Keratinocyte (primary cell): ENCODE data around the gene DNAI7. TPM values are rescaled to one million over a fixed set of nuclear protein-coding genes. Genes with fewer than 3 reads are reported as not detected.
A peak's percentile ranks its signal among the peaks of the same experiment; 100 is the strongest.

ENCODE experiments used
- DNase-seq: peaks from one replicate; pipeline ENCODE4 v3.0.0-alpha.2; 2011; ENCODE audit warnings: low read depth, missing footprints, low spot score
- FAIRE-seq: peaks from 2 replicates; lab custom pipeline; 2011; peaks lifted over from hg19 to GRCh38; lab: Jason Lieb, UNC
- H2AFZ ChIP-seq: 2 replicates; pipeline ENCODE4 v1.6.0; 2012; ENCODE audit warnings: low read length, control low read depth, inconsistent platforms; ENCODE audit not compliant: control insufficient read depth
- H3K27ac ChIP-seq: 2 replicates; pipeline ENCODE4 v1.5.1; 2011; ENCODE audit warnings: low read length; ENCODE audit not compliant: control insufficient read depth, insufficient read depth
- H3K27me3 ChIP-seq: 3 replicates; pipeline ENCODE4 v1.6.0; 2011; ENCODE audit warnings: low read length; ENCODE audit not compliant: control insufficient read depth, insufficient read depth; ENCODE audit errors: extremely low read depth
- H3K36me3 ChIP-seq, 2 experiments: 2 replicates in 1 of 2; 3 replicates in 1 of 2; pipeline ENCODE4 v1.5.1; 2011; ENCODE audit warnings: low read length in 2 of 2, mild to moderate bottlenecking in 1 of 2; ENCODE audit not compliant: control insufficient read depth in 2 of 2, insufficient read depth in 2 of 2; ENCODE audit errors: extremely low read depth in 1 of 2
- H3K4me1 ChIP-seq: 3 replicates; pipeline ENCODE4 v1.5.1; 2011; ENCODE audit warnings: low read length; ENCODE audit not compliant: control insufficient read depth, insufficient read depth; ENCODE audit errors: extremely low read depth
- H3K4me2 ChIP-seq: 3 replicates; pipeline ENCODE4 v1.6.0; 2011; ENCODE audit warnings: low read depth, low read length; ENCODE audit not compliant: control insufficient read depth, insufficient read depth; ENCODE audit errors: extremely low read depth
- H3K4me3 ChIP-seq, 3 experiments: fragments of 200-600 bp in 1 of 3; sonication (generic) in 1 of 3; 2 replicates in 2 of 3; 3 replicates in 1 of 3; pipeline ENCODE4 v1.5.1; 2011 to 2016; ENCODE audit warnings: low read length in 3 of 3, mild to moderate bottlenecking in 3 of 3, control low read depth in 2 of 3, inconsistent platforms in 1 of 3, low read depth in 1 of 3, mixed read lengths in 1 of 3, mixed run types in 1 of 3, moderate library complexity in 1 of 3; ENCODE audit not compliant: control insufficient read depth in 2 of 3, insufficient read depth in 2 of 3; ENCODE audit errors: extremely low read depth in 1 of 3
- H3K79me2 ChIP-seq: 2 replicates; pipeline ENCODE4 v1.6.0; 2012; ENCODE audit warnings: low read length; ENCODE audit not compliant: control insufficient read depth, insufficient read depth
- H3K9ac ChIP-seq: 3 replicates; pipeline ENCODE4 v1.6.0; 2011; ENCODE audit warnings: low read length; ENCODE audit not compliant: control insufficient read depth, insufficient read depth; ENCODE audit errors: extremely low read depth
- H3K9me1 ChIP-seq: 3 replicates; pipeline ENCODE4 v1.6.0; 2011; ENCODE audit warnings: low read length; ENCODE audit not compliant: control insufficient read depth, insufficient read depth; ENCODE audit errors: extremely low read depth
- H3K9me3 ChIP-seq: 2 replicates; pipeline ENCODE4 v1.5.1; 2012; ENCODE audit warnings: low read depth, low read length; ENCODE audit not compliant: control insufficient read depth
- H4K20me1 ChIP-seq: 3 replicates; pipeline ENCODE4 v1.6.0; 2011; ENCODE audit warnings: low read length; ENCODE audit not compliant: control insufficient read depth, insufficient read depth; ENCODE audit errors: extremely low read depth
- EZH2 ChIP-seq: IDR thresholded peaks from one replicate; pipeline ENCODE4 v1.6.1; 2012; ENCODE audit warnings: inconsistent platforms, mild to moderate bottlenecking, low read length, moderate library complexity
- dilution Hi-C: fragments of 300-500 bp; cut with MboI; formaldehyde crosslinking; loops from one replicate; pipeline ENCODE4 v1.7.0; 2020; ENCODE audit warnings: low sequenced_read_pairs; ENCODE audit not compliant: extremely low pct_ligation_motif_present
- polyA plus RNA-seq, 5 experiments: library from polyadenylated mRNA; depleted of rRNA in 3 of 5; stranded (reverse) in 3 of 5; stranded (forward) in 1 of 5; unstranded in 1 of 5; fragments of >200 nt; gene quantifications; 1 replicate in 1 of 5; 2 replicates in 3 of 5; 3 replicates in 1 of 5; pipeline versions ENCODE4 v1.2.1 to v1.2.3, GENCODE V29; 2011 to 2012; ENCODE audit warnings: missing spikeins in 2 of 5, low read depth in 1 of 5, low replicate concordance in 1 of 5
- TF ChIP-seq, protein P1 (sequence below), 3 experiments: IDR thresholded peaks in 1 of 3; conservative IDR thresholded peaks in 1 of 3; optimal IDR thresholded peaks in 1 of 3; 2 replicates in 2 of 3; 3 replicates in 1 of 3; pipeline versions ENCODE3 to v1.5.1; 2011; ENCODE audit warnings: low read length in 3 of 3, mild to moderate bottlenecking in 3 of 3, moderate library complexity in 2 of 3, control low read depth in 1 of 3, inconsistent platforms in 1 of 3; ENCODE audit not compliant: insufficient read depth in 2 of 3; ENCODE audit errors: extremely low read depth in 1 of 3

The DNAI7 gene
- polyA plus RNA-seq, 1 donor (not counting 4 experiments of a cell fraction or from before 2014, with no cell fraction given), result 0.10 TPM

DNA sequence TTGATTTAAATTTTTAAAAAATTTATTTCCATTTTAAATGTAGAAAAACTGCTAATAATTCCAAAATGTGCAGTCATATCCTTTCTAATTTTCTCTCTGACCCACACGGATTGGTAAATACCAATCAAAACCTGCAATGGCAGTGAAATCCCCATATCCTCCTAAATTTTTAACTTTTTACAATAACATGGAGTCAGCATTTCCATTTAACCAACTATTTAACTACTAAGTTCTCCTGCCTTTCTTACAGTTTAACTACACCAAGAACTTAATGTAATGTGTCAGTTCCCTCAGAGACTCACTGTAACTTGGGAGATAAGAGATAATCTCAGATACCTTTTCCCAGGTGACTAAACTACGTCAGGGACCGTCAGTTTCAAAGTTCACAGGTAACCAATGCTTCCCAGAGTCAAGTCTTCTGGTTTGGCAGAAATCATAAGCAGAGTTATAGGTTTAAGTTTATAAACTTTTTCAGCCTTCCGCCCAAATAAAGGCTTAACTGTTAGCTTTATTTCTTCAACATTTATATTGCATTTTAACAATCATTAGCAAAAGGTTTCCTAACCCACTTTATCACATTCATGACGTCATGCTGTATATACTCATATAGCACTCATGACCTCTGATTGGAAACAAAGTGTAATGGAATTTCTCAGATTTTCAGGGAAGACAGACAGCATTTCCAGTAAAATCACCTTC, 48.2 kb upstream of the DNAI7 start:
- H4K20me1 ChIP-seq, result no peaks in the 10 kb centered on the region
- no peaks in the 10 kb centered on the region for H3K27me3 ChIP-seq
- H2AFZ ChIP-seq, result no peak overlapping the region
- no peak overlapping the region for H3K4me3 ChIP-seq
- no peaks in the 10 kb centered on the region for H3K9me1 ChIP-seq
- TF ChIP-seq, protein P1, sequence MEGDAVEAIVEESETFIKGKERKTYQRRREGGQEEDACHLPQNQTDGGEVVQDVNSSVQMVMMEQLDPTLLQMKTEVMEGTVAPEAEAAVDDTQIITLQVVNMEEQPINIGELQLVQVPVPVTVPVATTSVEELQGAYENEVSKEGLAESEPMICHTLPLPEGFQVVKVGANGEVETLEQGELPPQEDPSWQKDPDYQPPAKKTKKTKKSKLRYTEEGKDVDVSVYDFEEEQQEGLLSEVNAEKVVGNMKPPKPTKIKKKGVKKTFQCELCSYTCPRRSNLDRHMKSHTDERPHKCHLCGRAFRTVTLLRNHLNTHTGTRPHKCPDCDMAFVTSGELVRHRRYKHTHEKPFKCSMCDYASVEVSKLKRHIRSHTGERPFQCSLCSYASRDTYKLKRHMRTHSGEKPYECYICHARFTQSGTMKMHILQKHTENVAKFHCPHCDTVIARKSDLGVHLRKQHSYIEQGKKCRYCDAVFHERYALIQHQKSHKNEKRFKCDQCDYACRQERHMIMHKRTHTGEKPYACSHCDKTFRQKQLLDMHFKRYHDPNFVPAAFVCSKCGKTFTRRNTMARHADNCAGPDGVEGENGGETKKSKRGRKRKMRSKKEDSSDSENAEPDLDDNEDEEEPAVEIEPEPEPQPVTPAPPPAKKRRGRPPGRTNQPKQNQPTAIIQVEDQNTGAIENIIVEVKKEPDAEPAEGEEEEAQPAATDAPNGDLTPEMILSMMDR (optimal IDR thresholded peaks at IDR 0.05 in 1 of 3, IDR thresholded peaks at IDR 0.05 in 1 of 3, conservative IDR thresholded peaks at IDR 0.05 in 1 of 3; ENCODE audit: extremely low read depth in 1 of 3, insufficient read depth in 2 of 3, low read length in 3 of 3), result no peak
- TF ChIP-seq EZH2, result no peak
- no peak overlapping the region for H3K9ac ChIP-seq
- no peak for DNase-seq
- H3K79me2 ChIP-seq, result peaks cover 62% of the 10 kb centered on the region
- no peaks in the 10 kb centered on the region for H3K4me1 ChIP-seq
- no peak overlapping the region for H3K4me2 ChIP-seq
- H3K9me3 ChIP-seq, result no peaks in the 10 kb centered on the region
- H3K36me3 ChIP-seq, result peaks cover 0 to 3% of the 10 kb centered on the region in 2 experiments
- H3K27ac ChIP-seq, result no peak overlapping the region
- no peak for FAIRE-seq
- dilution Hi-C loops, result no loop called here

DNA sequence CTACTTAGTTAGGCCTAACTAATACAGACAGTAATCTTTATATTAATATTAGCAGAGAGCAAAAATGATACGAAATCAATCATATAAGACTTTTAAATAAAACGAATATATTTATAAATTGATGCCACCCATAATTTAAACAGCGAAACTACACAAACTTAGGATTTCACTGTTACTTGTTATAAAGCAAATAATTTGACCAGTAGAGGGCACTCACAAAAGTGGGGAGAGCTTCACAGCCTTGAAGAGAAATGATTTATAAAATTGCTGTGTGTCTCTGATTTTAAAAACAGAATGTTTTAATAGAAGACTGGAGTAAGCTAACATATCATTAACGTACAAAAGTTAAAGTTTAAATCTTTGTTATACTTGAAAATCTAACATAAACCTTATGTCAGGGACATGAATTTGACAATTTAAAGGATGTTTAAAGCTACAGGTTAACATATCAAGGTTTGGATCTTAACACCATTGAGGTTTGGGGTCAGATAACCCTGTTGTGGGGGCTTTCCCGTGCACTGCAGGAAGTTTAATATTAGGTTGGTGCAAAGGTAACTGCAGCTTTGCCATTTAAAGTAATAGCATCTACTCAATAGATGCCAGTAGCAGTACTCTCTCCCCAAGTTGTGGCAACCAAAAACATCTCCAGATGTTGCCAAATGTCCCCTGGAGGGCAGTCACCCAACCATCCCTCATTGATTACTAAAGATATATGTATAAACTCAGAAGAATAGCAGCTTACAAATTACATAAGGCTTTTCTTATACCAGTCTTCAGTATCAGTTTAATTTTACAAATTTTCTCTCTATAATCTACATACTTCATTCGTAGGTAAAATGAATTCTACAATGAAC, 46.4 kb upstream of the DNAI7 start:
- no peaks in the 10 kb centered on the region for H4K20me1 ChIP-seq
- H3K4me1 ChIP-seq, result peaks cover 3% of the 10 kb centered on the region
- H3K9me3 ChIP-seq, result no peaks in the 10 kb centered on the region
- TF ChIP-seq, protein P1 (optimal IDR thresholded peaks at IDR 0.05 in 1 of 3, IDR thresholded peaks at IDR 0.05 in 1 of 3, conservative IDR thresholded peaks at IDR 0.05 in 1 of 3; ENCODE audit: extremely low read depth in 1 of 3, insufficient read depth in 2 of 3, low read length in 3 of 3), result peak in 2 of 3 experiments; percentile 42 to 45
- no peak for TF ChIP-seq EZH2
- dilution Hi-C loops, result no loop called here
- H3K36me3 ChIP-seq, result peaks cover 2 to 3% of the 10 kb centered on the region in 2 experiments
- FAIRE-seq (no peak), DNase-seq (no peak)
- no peak overlapping the region for H2AFZ ChIP-seq
- no peak overlapping the region for H3K27ac ChIP-seq
- peaks cover 61% of the 10 kb centered on the region for H3K79me2 ChIP-seq
- no peak overlapping the region for H3K4me3 ChIP-seq
- H3K9me1 ChIP-seq, result no peaks in the 10 kb centered on the region
- H3K27me3 ChIP-seq, result no peaks in the 10 kb centered on the region
- H3K9ac ChIP-seq, result no peak overlapping the region
- no peak overlapping the region for H3K4me2 ChIP-seq
